MG63 (cell line): ENCODE results near the gene ZNF212. TPM values are rescaled to one million over a fixed set of nuclear protein-coding genes. Genes with fewer than 3 reads are reported as not detected.

Experiments used
- DNase-seq: peaks from one replicate; pipeline ENCODE4 v3.0.0-alpha.2; 2020
- H3K27me3 ChIP-seq: fragments of 250-450 bp; sonication (Bioruptor Pico); 2 replicates; pipeline ENCODE4 v1.5.1; 2020; ENCODE audit warnings: mild to moderate bottlenecking, moderate library complexity
- H3K36me3 ChIP-seq: fragments of 250-450 bp; sonication (Bioruptor Pico); 2 replicates; pipeline ENCODE4 v1.5.1; 2020; ENCODE audit warnings: mild to moderate bottlenecking, moderate library complexity
- H3K4me3 ChIP-seq: fragments of 250-450 bp; sonication (Bioruptor Pico); 2 replicates; pipeline ENCODE4 v1.5.1; 2020; ENCODE audit warnings: mild to moderate bottlenecking, moderate library complexity
- H3K9me3 ChIP-seq: fragments of 250-450 bp; sonication (Bioruptor Pico); 2 replicates; pipeline ENCODE4 v1.5.1; 2020; ENCODE audit warnings: mild to moderate bottlenecking, moderate library complexity
- total RNA-seq: library from RNA; depleted of rRNA; stranded (reverse); fragments of >200 nt; shearing (Covaris generic); gene quantifications from 2 replicates; pipeline ENCODE4 v1.2.3, GENCODE V29; 2014; ENCODE audit warnings: low replicate concordance

ZNF212 gene
- total RNA-seq, 1 experiment from 2014 or later = 8.0 TPM

GRCh38 chr7:149289856-149290255, 50.4 kb downstream of the ZNF212 start:
- no peak for DNase-seq
- no peaks in the 10 kb centered on the region for H3K9me3 ChIP-seq
- H3K36me3 ChIP-seq = peaks cover 4% of the 10 kb centered on the region
- no peaks in the 10 kb centered on the region for H3K27me3 ChIP-seq
- H3K4me3 ChIP-seq = no peak overlapping the region

GRCh38 chr7:149291036-149291780, 51.8 kb downstream of the ZNF212 start:
- no peak for DNase-seq
- H3K36me3 ChIP-seq = peaks cover 4% of the 10 kb centered on the region

GRCh38 chr7:149291781-149292461, 52.5 kb downstream of the ZNF212 start:
- Histone ChIP-seq H3K27me3 (no peaks in the 10 kb centered on the region), H3K9me3 (no peaks in the 10 kb centered on the region), H3K4me3 (no peak overlapping the region), H3K36me3 (peaks cover 4% of the 10 kb centered on the region)
- no peak for DNase-seq

More at GRCh38 chr7:149291036-149291780, 51.8 kb downstream of the ZNF212 start:
- H3K9me3 ChIP-seq = no peaks in the 10 kb centered on the region
- no peaks in the 10 kb centered on the region for H3K27me3 ChIP-seq
- no peak overlapping the region for H3K4me3 ChIP-seq

- DNase-seq = no peak
- H3K9me3 ChIP-seq = no peaks in the 10 kb centered on the region
- no peak overlapping the region for H3K4me3 ChIP-seq
- H3K27me3 ChIP-seq = no peaks in the 10 kb centered on the region
- H3K36me3 ChIP-seq = peaks cover 4% of the 10 kb centered on the region
Measured at GRCh38 chr7:149292462-149292823, 53.0 kb downstream of the ZNF212 start.

GRCh38 chr7:149293338-149293737, 53.9 kb downstream of the ZNF212 start:
- no peak for DNase-seq
- no peaks in the 10 kb centered on the region for H3K9me3 ChIP-seq
- no peak overlapping the region for H3K4me3 ChIP-seq
- peaks cover 4% of the 10 kb centered on the region for H3K36me3 ChIP-seq
- no peaks in the 10 kb centered on the region for H3K27me3 ChIP-seq

GRCh38 chr7:149293946-149294633, 54.6 kb downstream of the ZNF212 start:
- no peak overlapping the region for H3K4me3 ChIP-seq
- H3K27me3 ChIP-seq = no peaks in the 10 kb centered on the region
- H3K9me3 ChIP-seq = no peaks in the 10 kb centered on the region
- no peak for DNase-seq
- peaks cover 4% of the 10 kb centered on the region for H3K36me3 ChIP-seq

- H3K9me3 ChIP-seq = no peaks in the 10 kb centered on the region
- H3K27me3 ChIP-seq = no peaks in the 10 kb centered on the region
- H3K4me3 ChIP-seq = no peak overlapping the region
- DNase-seq = no peak
- no peaks in the 10 kb centered on the region; the same call in none of the 2 replicates for H3K36me3 ChIP-seq
Measured at GRCh38 chr7:149294634-149295480, 55.4 kb downstream of the ZNF212 start.

- Histone ChIP-seq H3K36me3 (no peaks in the 10 kb centered on the region; the same call in none of the 2 replicates), H3K9me3 (no peaks in the 10 kb centered on the region), H3K27me3 (no peaks in the 10 kb centered on the region), H3K4me3 (no peak overlapping the region)
- DNase-seq = no peak
Measured at GRCh38 chr7:149295481-149295850, 56.0 kb downstream of the ZNF212 start.

GRCh38 chr7:149296368-149296767, 56.9 kb downstream of the ZNF212 start:
- H3K36me3 ChIP-seq = no peaks in the 10 kb centered on the region; the same call in none of the 2 replicates
- no peaks in the 10 kb centered on the region for H3K27me3 ChIP-seq
- no peaks in the 10 kb centered on the region for H3K9me3 ChIP-seq
- no peak for DNase-seq
- no peak overlapping the region for H3K4me3 ChIP-seq

- Histone ChIP-seq H3K9me3 (no peaks in the 10 kb centered on the region), H3K36me3 (no peaks in the 10 kb centered on the region; the same call in none of the 2 replicates)
- DNase-seq = no peak
Measured at GRCh38 chr7:149297034-149297755, 57.7 kb downstream of the ZNF212 start.

GRCh38 chr7:149300620-149301285, 61.3 kb downstream of the ZNF212 start:
- H3K9me3 ChIP-seq = no peaks in the 10 kb centered on the region
- H3K36me3 ChIP-seq = no peaks in the 10 kb centered on the region; the same call in 1 of the 2 replicates
- DNase-seq = no peak
- no peaks in the 10 kb centered on the region for H3K27me3 ChIP-seq
- H3K4me3 ChIP-seq = no peak overlapping the region

More at GRCh38 chr7:149297034-149297755, 57.7 kb downstream of the ZNF212 start:
- Histone ChIP-seq H3K27me3 (no peaks in the 10 kb centered on the region), H3K4me3 (no peak overlapping the region)

GRCh38 chr7:149302222-149302621, 62.8 kb downstream of the ZNF212 start:
- H3K9me3 ChIP-seq = no peaks in the 10 kb centered on the region
- H3K36me3 ChIP-seq = no peaks in the 10 kb centered on the region
- H3K27me3 ChIP-seq = no peaks in the 10 kb centered on the region
- DNase-seq = no peak
- H3K4me3 ChIP-seq = no peak overlapping the region

- H3K9me3 ChIP-seq = no peaks in the 10 kb centered on the region
- H3K36me3 ChIP-seq = no peaks in the 10 kb centered on the region
- H3K27me3 ChIP-seq = no peaks in the 10 kb centered on the region
- H3K4me3 ChIP-seq = no peak overlapping the region
- no peak for DNase-seq
Measured at GRCh38 chr7:149302865-149303264, 63.4 kb downstream of the ZNF212 start.

- Histone ChIP-seq H3K9me3 (no peaks in the 10 kb centered on the region), H3K36me3 (no peaks in the 10 kb centered on the region), H3K27me3 (no peaks in the 10 kb centered on the region), H3K4me3 (no peak overlapping the region)
- DNase-seq = no peak
Measured at GRCh38 chr7:149304006-149304405, 64.6 kb downstream of the ZNF212 start.
